GM12872 (cell line): ENCODE results near the gene KCNQ4.

Experiments
- TF ChIP-seq, protein P1 (sequence below): IDR thresholded peaks from 3 replicates; pipeline ENCODE4 v1.5.1; 2011; ENCODE audit warnings: low read depth, mild to moderate bottlenecking, low read length, moderate library complexity; ENCODE audit not compliant: insufficient read depth

KCNQ4 gene

GRCh38 chr1:40773748-40774265 is 9.8 kb upstream of the KCNQ4 start:
- TF ChIP-seq, protein P1, sequence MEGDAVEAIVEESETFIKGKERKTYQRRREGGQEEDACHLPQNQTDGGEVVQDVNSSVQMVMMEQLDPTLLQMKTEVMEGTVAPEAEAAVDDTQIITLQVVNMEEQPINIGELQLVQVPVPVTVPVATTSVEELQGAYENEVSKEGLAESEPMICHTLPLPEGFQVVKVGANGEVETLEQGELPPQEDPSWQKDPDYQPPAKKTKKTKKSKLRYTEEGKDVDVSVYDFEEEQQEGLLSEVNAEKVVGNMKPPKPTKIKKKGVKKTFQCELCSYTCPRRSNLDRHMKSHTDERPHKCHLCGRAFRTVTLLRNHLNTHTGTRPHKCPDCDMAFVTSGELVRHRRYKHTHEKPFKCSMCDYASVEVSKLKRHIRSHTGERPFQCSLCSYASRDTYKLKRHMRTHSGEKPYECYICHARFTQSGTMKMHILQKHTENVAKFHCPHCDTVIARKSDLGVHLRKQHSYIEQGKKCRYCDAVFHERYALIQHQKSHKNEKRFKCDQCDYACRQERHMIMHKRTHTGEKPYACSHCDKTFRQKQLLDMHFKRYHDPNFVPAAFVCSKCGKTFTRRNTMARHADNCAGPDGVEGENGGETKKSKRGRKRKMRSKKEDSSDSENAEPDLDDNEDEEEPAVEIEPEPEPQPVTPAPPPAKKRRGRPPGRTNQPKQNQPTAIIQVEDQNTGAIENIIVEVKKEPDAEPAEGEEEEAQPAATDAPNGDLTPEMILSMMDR: no peak

DNA sequence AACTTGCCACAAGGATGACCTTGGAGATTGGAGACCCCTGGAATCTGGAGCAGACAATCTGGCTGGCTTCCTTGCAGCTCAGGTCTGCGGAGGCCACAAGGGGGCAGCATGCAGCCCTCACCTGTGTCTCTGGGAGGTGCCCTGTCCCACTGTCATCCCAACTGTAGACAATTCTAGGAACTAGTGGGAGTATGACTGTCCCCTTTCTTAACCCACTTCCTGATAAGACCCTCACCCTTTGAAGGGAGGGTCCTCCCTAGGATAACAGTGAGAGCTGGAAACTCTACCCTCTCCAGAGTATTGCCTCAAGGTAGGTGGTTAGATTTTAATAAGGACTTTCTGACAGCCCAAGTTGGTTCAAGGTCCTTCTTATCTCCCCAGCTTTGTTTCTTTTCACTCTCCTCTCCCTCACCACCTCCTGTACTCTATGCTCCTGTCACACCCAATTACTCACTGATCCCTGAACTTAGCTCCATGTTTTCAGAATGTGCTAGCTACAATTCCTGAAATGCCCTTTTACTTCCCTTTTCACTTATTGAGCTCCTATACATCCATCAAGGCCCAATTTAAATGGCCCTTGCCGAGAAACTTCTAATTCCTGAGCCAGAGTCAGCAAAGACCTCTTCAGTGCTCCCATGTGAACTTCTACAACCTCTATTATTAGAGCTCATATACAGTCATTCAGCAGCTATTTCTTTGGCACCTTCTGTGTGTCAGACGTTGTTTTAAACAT is 9.2 kb upstream of the KCNQ4 start:
- TF ChIP-seq, protein P1: peak; percentile 93

GRCh38 chr1:40776236-40777072 is 7.1 kb upstream of the KCNQ4 start:
- TF ChIP-seq, protein P1: no peak

GRCh38 chr1:40777224-40777970 is 6.2 kb upstream of the KCNQ4 start:
- TF ChIP-seq, protein P1: no peak

GRCh38 chr1:40780678-40781607 is 2.6 kb upstream of the KCNQ4 start:
- TF ChIP-seq, protein P1: no peak

- TF ChIP-seq, protein P1: no peak
Observed at GRCh38 chr1:40781608-40781971, 2.0 kb upstream of the KCNQ4 start.
